Cardiac fibroblast (primary cell): ENCODE results near the gene TRAPPC8.
"Not testable (repeated sequence)": the region's sequence is repeated elsewhere in the genome, so short reads cannot be mapped to it uniquely, and the experiment has no call there.

Experiments
- DNase-seq, 2 donors: peaks; one replicate each; pipeline versions ENCODE4 v3.0.0 to v3.0.0-alpha.2; 2010; ENCODE audit warnings: low read depth in 2 of 2
- H3K4me3 ChIP-seq, 2 donors: replicated peaks in 1 of 2; 1 replicate in 1 of 2; 2 replicates in 1 of 2; pipeline ENCODE4 v1.5.1; 2011; ENCODE audit warnings: low read depth in 2 of 2, low read length in 2 of 2, mild to moderate bottlenecking in 2 of 2, moderate library complexity in 1 of 2
- CTCF ChIP-seq: IDR thresholded peaks from one replicate; pipeline ENCODE4 v1.5.1; 2011; ENCODE audit warnings: low read depth, mild to moderate bottlenecking, low read length, inconsistent platforms

Gene TRAPPC8

GRCh38 chr18:31819106-31819924 lies 123.6 kb downstream of the TRAPPC8 start:
- DNase-seq, result peak; percentile 68 to 74
- peak; percentile 65 for TF ChIP-seq CTCF

DNA sequence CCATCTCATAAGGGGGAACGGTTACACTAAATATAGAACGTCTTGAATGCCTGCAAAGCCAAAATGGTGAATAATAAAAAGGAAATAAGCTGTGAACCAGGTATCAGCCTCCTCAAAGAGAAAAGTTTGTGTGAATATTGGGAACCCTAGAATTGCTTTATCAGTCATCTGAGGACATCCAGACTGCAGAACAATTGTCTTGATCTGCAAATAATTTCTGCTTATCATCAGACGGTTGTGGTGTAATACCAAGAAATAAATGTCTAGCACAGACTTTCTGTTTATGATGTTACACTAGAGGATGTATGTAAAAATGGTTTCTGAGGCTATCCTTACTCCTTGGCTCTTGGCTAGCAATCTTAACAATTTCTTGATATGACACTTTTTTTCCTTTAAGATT lies 128.8 kb downstream of the TRAPPC8 start:
- TF ChIP-seq CTCF, result no peak
- DNase-seq, result no peak
- H3K4me3 ChIP-seq, result no peak overlapping the region

More at GRCh38 chr18:31819106-31819924, 123.6 kb downstream of the TRAPPC8 start:
- H3K4me3 ChIP-seq, result no peak overlapping the region

DNA sequence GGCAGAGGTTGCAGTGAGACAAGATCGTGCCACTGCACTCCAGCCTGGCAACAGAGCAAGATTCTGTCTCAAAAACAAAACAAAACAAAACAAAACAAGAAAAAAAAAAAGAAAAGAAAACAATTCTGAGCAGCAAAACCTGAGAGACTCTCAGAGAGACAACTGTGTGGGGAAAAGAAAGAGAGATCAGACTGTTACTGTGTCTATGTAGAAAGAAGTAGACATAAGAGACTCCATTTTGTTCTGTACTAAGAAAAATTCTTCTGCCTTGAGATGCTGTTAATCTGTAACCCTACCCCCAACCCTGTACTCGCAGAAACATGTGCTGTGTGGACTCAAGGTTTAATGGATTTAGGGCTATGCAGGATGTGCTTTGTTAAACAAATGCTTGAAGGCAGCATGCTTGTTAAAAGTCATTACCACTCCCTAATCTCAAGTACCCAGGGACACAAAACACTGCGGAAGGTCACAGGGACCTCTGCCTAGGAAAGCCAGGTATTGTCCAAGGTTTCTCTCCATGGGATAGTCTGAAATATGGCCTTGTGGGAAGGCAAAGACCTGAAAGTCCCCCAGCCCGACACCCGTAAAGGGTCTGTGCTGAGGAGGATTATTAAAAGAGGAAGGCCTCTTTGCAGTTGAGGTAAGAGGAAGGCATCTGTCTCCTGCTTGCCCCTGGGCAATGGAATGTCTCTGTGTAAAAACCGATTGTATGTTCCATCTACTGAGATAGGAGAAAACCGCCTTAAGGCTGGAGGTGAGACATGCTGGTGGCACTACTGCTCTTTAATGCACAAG lies 132.4 kb downstream of the TRAPPC8 start:
- H3K4me3 ChIP-seq, DNase-seq: not testable (repeated sequence)

- not testable (repeated sequence) for DNase-seq, H3K4me3 ChIP-seq
Observed at GRCh38 chr18:31809049-31809448, 133.9 kb downstream of the TRAPPC8 start.

- H3K4me3 ChIP-seq, result no peak overlapping the region
- no peak for TF ChIP-seq CTCF
- no peak for DNase-seq
Observed at GRCh38 chr18:31801078-31801477, 141.8 kb downstream of the TRAPPC8 start.

DNA sequence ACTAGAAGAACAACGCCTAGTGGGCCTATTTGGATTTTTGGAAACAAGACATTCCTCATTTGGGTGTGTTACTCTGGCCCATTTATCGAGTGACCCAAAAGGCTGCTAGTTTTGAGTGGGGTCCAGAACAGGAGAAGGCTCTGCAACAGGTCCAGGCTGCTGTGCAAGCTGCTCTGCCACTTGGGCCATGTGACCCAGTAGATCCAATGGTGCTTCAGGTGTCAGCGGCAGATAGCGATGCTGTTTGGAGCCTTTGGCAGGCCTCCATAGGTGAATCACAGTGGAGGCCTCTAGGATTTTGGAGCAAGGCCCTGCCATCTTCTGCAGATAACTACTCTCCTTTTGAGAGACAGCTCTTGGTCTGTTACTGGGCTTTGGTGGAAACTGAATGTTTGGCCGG lies 143.7 kb downstream of the TRAPPC8 start:
- DNase-seq, H3K4me3 ChIP-seq: not testable (repeated sequence)

- TF ChIP-seq CTCF, result no peak
- no peak for DNase-seq
- H3K4me3 ChIP-seq, result no peak overlapping the region
Observed at GRCh38 chr18:31798399-31798798, 144.5 kb downstream of the TRAPPC8 start.

DNA sequence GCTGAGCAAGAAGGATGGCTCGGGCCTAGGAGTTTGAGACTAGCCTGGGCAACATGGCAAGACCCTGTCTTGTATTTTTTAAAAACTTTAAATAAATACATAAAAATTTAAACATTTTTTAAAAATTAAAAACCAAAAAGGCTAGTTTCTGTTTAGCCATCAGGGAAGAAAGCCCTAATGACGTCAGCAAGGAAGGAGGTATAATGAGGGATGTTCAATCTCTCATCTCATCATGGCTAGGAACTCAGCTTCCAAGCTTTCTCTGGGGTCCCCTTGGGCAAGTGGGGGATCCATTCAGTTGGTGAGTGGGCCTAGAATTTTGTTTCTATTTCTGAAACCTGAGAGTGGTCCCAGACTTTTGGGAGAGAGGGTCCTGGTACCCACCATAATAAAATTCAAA lies 147.2 kb downstream of the TRAPPC8 start:
- no peak for TF ChIP-seq CTCF
- DNase-seq, result no peak
- H3K4me3 ChIP-seq, result no peak overlapping the region
